ENCODE measurements around the gene NRXN3.

Gene NRXN3

GRCh38 chr14:79179985-79180384 lies 1009.8 kb downstream of the NRXN3 start:
- no peak for TF ChIP-seq CTCF (IDR thresholded peaks at IDR 0.05; ENCODE audit: low read depth, low read length)
- no peak overlapping the region for H3K4me3 ChIP-seq (ENCODE audit: low read depth, low read length)

- no peak for TF ChIP-seq CTCF (IDR thresholded peaks at IDR 0.05; ENCODE audit: low read depth, low read length)
These were observed 1010.5 kb downstream of the NRXN3 start for GRCh38 chr14:79180656-79181055.

GRCh38 chr14:79186523-79186922 lies 1016.4 kb downstream of the NRXN3 start:
- H3K4me3 ChIP-seq (ENCODE audit: low read depth, low read length): no peak overlapping the region
- no peak for TF ChIP-seq CTCF (IDR thresholded peaks at IDR 0.05; ENCODE audit: low read depth, low read length)

More at GRCh38 chr14:79180656-79181055, 1010.5 kb downstream of the NRXN3 start:
- no peak overlapping the region for H3K4me3 ChIP-seq (ENCODE audit: low read depth, low read length)

- TF ChIP-seq CTCF (IDR thresholded peaks at IDR 0.05; ENCODE audit: low read depth, low read length): no peak
- no peak overlapping the region for H3K4me3 ChIP-seq (ENCODE audit: low read depth, low read length)
These were observed 1023.7 kb downstream of the NRXN3 start for GRCh38 chr14:79193689-79194477.

- TF ChIP-seq CTCF (IDR thresholded peaks at IDR 0.05; ENCODE audit: low read depth, low read length): no peak
- no peak overlapping the region for H3K4me3 ChIP-seq (ENCODE audit: low read depth, low read length)
These were observed 1026.0 kb downstream of the NRXN3 start for GRCh38 chr14:79196216-79196615.

- H3K4me3 ChIP-seq (ENCODE audit: low read depth, low read length): no peak overlapping the region
- no peak for TF ChIP-seq CTCF (IDR thresholded peaks at IDR 0.05; ENCODE audit: low read depth, low read length)
These were observed 1027.3 kb downstream of the NRXN3 start for GRCh38 chr14:79197516-79197915.

- H3K4me3 ChIP-seq (ENCODE audit: low read depth, low read length): no peak overlapping the region
- TF ChIP-seq CTCF (IDR thresholded peaks at IDR 0.05; ENCODE audit: low read depth, low read length): no peak
These were observed 1029.0 kb downstream of the NRXN3 start for GRCh38 chr14:79199217-79199616.

All from WI38 (cell line).